Measurements from ENCODE around the gene AMPH.

AMPH gene

GRCh38 chr7:38429057-38429456 lies 202.1 kb downstream of the AMPH start:
- Histone ChIP-seq H3K4me1 (ENCODE audit: control insufficient read depth, insufficient read depth, low read length) (no peaks in the 10 kb centered on the region), H3K4me3 (ENCODE audit: low read length in 2 of 2) (no peak overlapping the region), H3K36me3 (ENCODE audit: control insufficient read depth in 2 of 2, insufficient read depth in 2 of 2, low read length in 2 of 2) (no peaks in the 10 kb centered on the region), H3K27ac (ENCODE audit: low read length) (no peak overlapping the region), H3K9ac (ENCODE audit: low read length in 2 of 2) (no peak overlapping the region), H3K27me3 (ENCODE audit: control insufficient read depth in 1 of 2, insufficient read depth in 2 of 2, low read length in 2 of 2) (no peaks in the 10 kb centered on the region), H3K9me3 (ENCODE audit: control insufficient read depth in 2 of 2, low read length in 2 of 2) (no peaks in the 10 kb centered on the region)

GRCh38 chr7:38428041-38428440 lies 203.1 kb downstream of the AMPH start:
- H3K4me1 ChIP-seq (ENCODE audit: control insufficient read depth, insufficient read depth, low read length) = no peaks in the 10 kb centered on the region
- no peaks in the 10 kb centered on the region for H3K9me3 ChIP-seq (ENCODE audit: control insufficient read depth in 2 of 2, low read length in 2 of 2)
- no peak overlapping the region for H3K27ac ChIP-seq (ENCODE audit: low read length)
- H3K9ac ChIP-seq (ENCODE audit: low read length in 2 of 2) = no peak overlapping the region
- H3K36me3 ChIP-seq (ENCODE audit: control insufficient read depth in 2 of 2, insufficient read depth in 2 of 2, low read length in 2 of 2) = no peaks in the 10 kb centered on the region
- H3K4me3 ChIP-seq (ENCODE audit: low read length in 2 of 2) = no peak overlapping the region
- H3K27me3 ChIP-seq (ENCODE audit: control insufficient read depth in 1 of 2, insufficient read depth in 2 of 2, low read length in 2 of 2) = no peaks in the 10 kb centered on the region

GRCh38 chr7:38427279-38427955 lies 203.8 kb downstream of the AMPH start:
- Histone ChIP-seq H3K9me3 (ENCODE audit: control insufficient read depth in 2 of 2, low read length in 2 of 2) (no peaks in the 10 kb centered on the region), H3K4me1 (ENCODE audit: control insufficient read depth, insufficient read depth, low read length) (no peaks in the 10 kb centered on the region), H3K36me3 (ENCODE audit: control insufficient read depth in 2 of 2, insufficient read depth in 2 of 2, low read length in 2 of 2) (no peaks in the 10 kb centered on the region), H3K27me3 (ENCODE audit: control insufficient read depth in 1 of 2, insufficient read depth in 2 of 2, low read length in 2 of 2) (no peaks in the 10 kb centered on the region), H3K4me3 (ENCODE audit: low read length in 2 of 2) (no peak overlapping the region), H3K9ac (ENCODE audit: low read length in 2 of 2) (no peak overlapping the region), H3K27ac (ENCODE audit: low read length) (no peak overlapping the region)

GRCh38 chr7:38425509-38425908 lies 205.7 kb downstream of the AMPH start:
- no peak overlapping the region for H3K4me3 ChIP-seq (ENCODE audit: low read length in 2 of 2)
- no peaks in the 10 kb centered on the region for H3K4me1 ChIP-seq (ENCODE audit: control insufficient read depth, insufficient read depth, low read length)
- no peak overlapping the region for H3K9ac ChIP-seq (ENCODE audit: low read length in 2 of 2)
- H3K36me3 ChIP-seq (ENCODE audit: control insufficient read depth in 2 of 2, insufficient read depth in 2 of 2, low read length in 2 of 2) = no peaks in the 10 kb centered on the region
- H3K9me3 ChIP-seq (ENCODE audit: control insufficient read depth in 2 of 2, low read length in 2 of 2) = no peaks in the 10 kb centered on the region
- H3K27me3 ChIP-seq (ENCODE audit: control insufficient read depth in 1 of 2, insufficient read depth in 2 of 2, low read length in 2 of 2) = no peaks in the 10 kb centered on the region
- H3K27ac ChIP-seq (ENCODE audit: low read length) = no peak overlapping the region

- Histone ChIP-seq H3K9me3 (ENCODE audit: control insufficient read depth in 2 of 2, low read length in 2 of 2) (no peaks in the 10 kb centered on the region), H3K9ac (ENCODE audit: low read length in 2 of 2) (no peak overlapping the region), H3K27ac (ENCODE audit: low read length) (no peak overlapping the region), H3K4me1 (ENCODE audit: control insufficient read depth, insufficient read depth, low read length) (no peaks in the 10 kb centered on the region), H3K36me3 (ENCODE audit: control insufficient read depth in 2 of 2, insufficient read depth in 2 of 2, low read length in 2 of 2) (no peaks in the 10 kb centered on the region), H3K27me3 (ENCODE audit: control insufficient read depth in 1 of 2, insufficient read depth in 2 of 2, low read length in 2 of 2) (no peaks in the 10 kb centered on the region), H3K4me3 (ENCODE audit: low read length in 2 of 2) (no peak overlapping the region)
Observed at GRCh38 chr7:38424750-38425463, 206.3 kb downstream of the AMPH start.

GRCh38 chr7:38413784-38414183 lies 217.4 kb downstream of the AMPH start:
- H3K9me3 ChIP-seq (ENCODE audit: control insufficient read depth in 2 of 2, low read length in 2 of 2) = no peaks in the 10 kb centered on the region
- H3K4me3 ChIP-seq (ENCODE audit: low read length in 2 of 2) = no peak overlapping the region
- no peaks in the 10 kb centered on the region for H3K27me3 ChIP-seq (ENCODE audit: control insufficient read depth in 1 of 2, insufficient read depth in 2 of 2, low read length in 2 of 2)
- H3K27ac ChIP-seq (ENCODE audit: low read length) = no peak overlapping the region
- no peaks in the 10 kb centered on the region for H3K4me1 ChIP-seq (ENCODE audit: control insufficient read depth, insufficient read depth, low read length)
- no peaks in the 10 kb centered on the region for H3K36me3 ChIP-seq (ENCODE audit: control insufficient read depth in 2 of 2, insufficient read depth in 2 of 2, low read length in 2 of 2)
- H3K9ac ChIP-seq (ENCODE audit: low read length in 2 of 2) = no peak overlapping the region

GRCh38 chr7:38411404-38411803 lies 219.8 kb downstream of the AMPH start:
- no peak overlapping the region for H3K4me3 ChIP-seq (ENCODE audit: low read length in 2 of 2)
- no peak overlapping the region for H3K9ac ChIP-seq (ENCODE audit: low read length in 2 of 2)
- H3K27me3 ChIP-seq (ENCODE audit: control insufficient read depth in 1 of 2, insufficient read depth in 2 of 2, low read length in 2 of 2) = no peaks in the 10 kb centered on the region
- no peaks in the 10 kb centered on the region for H3K9me3 ChIP-seq (ENCODE audit: control insufficient read depth in 2 of 2, low read length in 2 of 2)
- H3K36me3 ChIP-seq (ENCODE audit: control insufficient read depth in 2 of 2, insufficient read depth in 2 of 2, low read length in 2 of 2) = no peaks in the 10 kb centered on the region
- no peak overlapping the region for H3K27ac ChIP-seq (ENCODE audit: low read length)
- H3K4me1 ChIP-seq (ENCODE audit: control insufficient read depth, insufficient read depth, low read length) = no peaks in the 10 kb centered on the region

GRCh38 chr7:38410056-38410455 lies 221.1 kb downstream of the AMPH start:
- Histone ChIP-seq H3K27me3 (ENCODE audit: control insufficient read depth in 1 of 2, insufficient read depth in 2 of 2, low read length in 2 of 2) (no peaks in the 10 kb centered on the region), H3K4me1 (ENCODE audit: control insufficient read depth, insufficient read depth, low read length) (no peaks in the 10 kb centered on the region), H3K36me3 (ENCODE audit: control insufficient read depth in 2 of 2, insufficient read depth in 2 of 2, low read length in 2 of 2) (no peaks in the 10 kb centered on the region), H3K27ac (ENCODE audit: low read length) (no peak overlapping the region), H3K4me3 (ENCODE audit: low read length in 2 of 2) (no peak overlapping the region), H3K9ac (ENCODE audit: low read length in 2 of 2) (no peak overlapping the region), H3K9me3 (ENCODE audit: control insufficient read depth in 2 of 2, low read length in 2 of 2) (peaks cover 0 to under 1% of the 10 kb centered on the region in 2 donors)

- H3K4me3 ChIP-seq (ENCODE audit: low read length in 2 of 2) = no peak overlapping the region
- no peak overlapping the region for H3K9ac ChIP-seq (ENCODE audit: low read length in 2 of 2)
- no peaks in the 10 kb centered on the region for H3K4me1 ChIP-seq (ENCODE audit: control insufficient read depth, insufficient read depth, low read length)
- peaks cover 0 to 3% of the 10 kb centered on the region in 2 donors for H3K9me3 ChIP-seq (ENCODE audit: control insufficient read depth in 2 of 2, low read length in 2 of 2)
- H3K27me3 ChIP-seq (ENCODE audit: control insufficient read depth in 1 of 2, insufficient read depth in 2 of 2, low read length in 2 of 2) = no peaks in the 10 kb centered on the region
- no peaks in the 10 kb centered on the region for H3K36me3 ChIP-seq (ENCODE audit: control insufficient read depth in 2 of 2, insufficient read depth in 2 of 2, low read length in 2 of 2)
- H3K27ac ChIP-seq (ENCODE audit: low read length) = no peak overlapping the region
Observed at GRCh38 chr7:38409531-38409930, 221.6 kb downstream of the AMPH start.

- no peaks in the 10 kb centered on the region for H3K4me1 ChIP-seq (ENCODE audit: control insufficient read depth, insufficient read depth, low read length)
- H3K36me3 ChIP-seq (ENCODE audit: control insufficient read depth in 2 of 2, insufficient read depth in 2 of 2, low read length in 2 of 2) = no peaks in the 10 kb centered on the region
- H3K9ac ChIP-seq (ENCODE audit: low read length in 2 of 2) = no peak overlapping the region
- no peaks in the 10 kb centered on the region for H3K27me3 ChIP-seq (ENCODE audit: control insufficient read depth in 1 of 2, insufficient read depth in 2 of 2, low read length in 2 of 2)
- peak overlapping the region in 1 of 2 donors; percentile 36 for H3K4me3 ChIP-seq (ENCODE audit: low read length in 2 of 2)
- H3K9me3 ChIP-seq (ENCODE audit: control insufficient read depth in 2 of 2, low read length in 2 of 2) = no peaks in the 10 kb centered on the region
- no peak overlapping the region for H3K27ac ChIP-seq (ENCODE audit: low read length)
Observed at GRCh38 chr7:38398725-38399321, 232.3 kb downstream of the AMPH start.

- no peaks in the 10 kb centered on the region for H3K27me3 ChIP-seq (ENCODE audit: control insufficient read depth in 1 of 2, insufficient read depth in 2 of 2, low read length in 2 of 2)
- no peak overlapping the region for H3K9ac ChIP-seq (ENCODE audit: low read length in 2 of 2)
- H3K36me3 ChIP-seq (ENCODE audit: control insufficient read depth in 2 of 2, insufficient read depth in 2 of 2, low read length in 2 of 2) = no peaks in the 10 kb centered on the region
- H3K4me1 ChIP-seq (ENCODE audit: control insufficient read depth, insufficient read depth, low read length) = no peaks in the 10 kb centered on the region
- no peak overlapping the region for H3K4me3 ChIP-seq (ENCODE audit: low read length in 2 of 2)
- no peak overlapping the region for H3K27ac ChIP-seq (ENCODE audit: low read length)
- H3K9me3 ChIP-seq (ENCODE audit: control insufficient read depth in 2 of 2, low read length in 2 of 2) = no peaks in the 10 kb centered on the region
Observed at GRCh38 chr7:38396852-38397251, 234.3 kb downstream of the AMPH start.
